Panc1 (cell line): ENCODE measurements around the gene CNKSR3. TPM values are rescaled to one million over a fixed set of nuclear protein-coding genes. Genes with fewer than 3 reads are reported as not detected.

Experiments used
- ATAC-seq: fragments of 200-7000 bp; cut with Tn5 transposase; 2 replicates; pipeline ENCODE4 v1.9.1; 2020; ENCODE audit warnings: mild to moderate bottlenecking, moderate library complexity
- BruUV-seq: library from RNA; stranded (reverse); fragments of 400-500 nt; replicated peaks from 2 replicates; lab custom pipeline; 2021; lab: Mats Ljungman, UMichigan
- CTCF ChIA-PET: fragments of 300-600 bp; sonication (Branson Sonifier 250); formaldehyde crosslinking; loops from one replicate; lab custom pipeline; 2022; ENCODE audit warnings: antibody characterized with exemption; lab: Charles Lee
- POLR2A ChIA-PET: fragments of 300-600 bp; sonication (Branson Sonifier 250); formaldehyde crosslinking; loops from one replicate; lab custom pipeline; 2022; ENCODE audit warnings: antibody characterized with exemption; lab: Charles Lee
- DNase-seq: peaks from one replicate; pipeline ENCODE4 v3.0.0-alpha.2; 2010; ENCODE audit warnings: low read depth, low spot score
- H3K27ac ChIP-seq: 2 replicates; pipeline ENCODE4 v1.5.1; 2011; ENCODE audit warnings: mild to moderate bottlenecking, low read length, inconsistent platforms
- H3K27me3 ChIP-seq: fragments of 200-500 bp; sonication (Bioruptor generic); 2 replicates; pipeline ENCODE4 v1.6.0; 2014; ENCODE audit warnings: low read length, inconsistent platforms; ENCODE audit not compliant: control insufficient read depth, insufficient read depth
- H3K36me3 ChIP-seq: fragments of 200-500 bp; sonication (Bioruptor generic); 2 replicates; pipeline ENCODE4 v1.5.1; 2014; ENCODE audit warnings: inconsistent platforms, mild to moderate bottlenecking, low read length, moderate library complexity; ENCODE audit not compliant: control insufficient read depth, insufficient read depth
- H3K4me1 ChIP-seq: 2 replicates; pipeline ENCODE4 v1.5.1; 2011; ENCODE audit warnings: inconsistent platforms, mild to moderate bottlenecking, low read length, moderate library complexity; ENCODE audit not compliant: control insufficient read depth, insufficient read depth
- H3K4me3 ChIP-seq, 2 experiments: 2 replicates each; pipeline ENCODE4 v1.5.1; 2011 to 2012; ENCODE audit warnings: low read depth in 2 of 2, low read length in 2 of 2, mild to moderate bottlenecking in 2 of 2, inconsistent platforms in 1 of 2, moderate library complexity in 1 of 2
- H3K9me3 ChIP-seq: fragments of 200-500 bp; sonication (Bioruptor generic); 2 replicates; pipeline ENCODE4 v1.5.1; 2014; ENCODE audit warnings: low read depth, mild to moderate bottlenecking, inconsistent platforms, low read length, moderate library complexity; ENCODE audit not compliant: control insufficient read depth, insufficient read depth
- POLR2AphosphoS5 ChIP-seq: IDR thresholded peaks from 2 replicates; pipeline ENCODE4 v1.6.1; 2012; ENCODE audit warnings: mild to moderate bottlenecking, low read depth, low read length, moderate library complexity
- SIN3A ChIP-seq: IDR thresholded peaks from 2 replicates; pipeline ENCODE4 v1.6.1; 2012; ENCODE audit warnings: low read depth, mild to moderate bottlenecking, low read length, moderate library complexity, borderline replicate concordance; ENCODE audit not compliant: insufficient read depth
- TCF7L2 ChIP-seq: IDR thresholded peaks from 2 replicates; pipeline ENCODE4 v1.6.1; 2011; ENCODE audit warnings: mild to moderate bottlenecking, low read depth, low read length, inconsistent platforms
- in situ Hi-C: cut with HindIII; loops from 2 replicates; pipeline ENCODE4 v1.10.0; 2016; ENCODE audit warnings: low sequenced_read_pairs, low pct_unique_long_range_greater_than_20kb
- intact Hi-C: fragments of 100-400 bp; cut with micrococcal nuclease; formaldehyde crosslinking; loops from one replicate; pipeline ENCODE4 v1.10.0; 2022; ENCODE audit not compliant: unreplicated experiment
- total RNA-seq: library from RNA; stranded (reverse); gene quantifications from one replicate; pipeline ENCODE4 v1.2.1, GENCODE V29; 2021; ENCODE audit not compliant: unreplicated experiment
- TF ChIP-seq, protein P1 (sequence below), 2 experiments: IDR thresholded peaks; 2 replicates each; pipeline ENCODE4 v1.6.1; 2011 to 2012; ENCODE audit warnings: low read depth in 2 of 2, control low read depth in 1 of 2, low read length in 1 of 2, mild to moderate bottlenecking in 1 of 2, moderate library complexity in 1 of 2; ENCODE audit not compliant: insufficient read depth in 1 of 2
- TF ChIP-seq, protein P2 (sequence below): fragments of 450-650 bp; IDR thresholded peaks from 2 replicates; pipeline ENCODE4 v1.5.1; 2017; ENCODE audit warnings: mild to moderate bottlenecking

CNKSR3 gene
- total RNA-seq, 1 experiment from 2014 or later, result 18.2 TPM

DNA sequence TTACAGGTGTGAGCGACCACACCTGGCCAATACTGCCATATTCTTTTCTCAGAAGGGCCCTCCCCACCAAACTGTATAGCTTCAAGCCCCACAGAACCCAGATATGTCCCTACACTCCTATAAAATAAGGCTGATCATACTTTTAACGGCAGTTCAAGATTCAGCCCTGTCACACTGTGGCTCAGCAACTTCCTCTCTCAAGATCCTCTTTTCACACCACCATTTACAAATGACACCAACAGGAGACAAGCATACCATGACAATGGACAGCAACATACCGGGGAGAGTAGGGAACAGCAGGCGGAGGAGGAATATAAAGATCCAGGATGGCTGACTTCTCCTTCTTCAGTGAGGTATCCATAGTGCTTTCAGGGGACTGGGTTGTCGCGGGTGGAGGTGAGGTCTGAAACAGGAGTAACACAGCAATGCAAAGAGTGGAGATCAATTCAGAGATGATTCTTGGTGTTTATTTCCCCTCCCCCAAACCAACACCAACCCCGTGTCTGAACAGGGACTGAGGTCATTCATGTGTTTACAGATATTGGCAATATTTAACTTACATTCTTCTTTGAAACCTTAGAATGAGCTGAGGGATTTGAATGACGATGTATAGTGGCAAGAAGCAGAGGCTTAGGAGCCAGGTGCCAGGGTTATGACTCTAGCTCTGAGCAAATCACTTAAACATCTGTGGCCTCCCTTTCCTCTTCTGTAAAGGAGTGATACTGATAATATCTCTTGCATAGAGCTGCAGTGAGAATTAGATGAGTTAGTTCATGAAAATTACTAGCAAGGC is 96.3 kb downstream of the CNKSR3 start:
- ChIA-PET CTCF (no interaction called here), POLR2A (interaction anchor here (0.6 kb wide), 1 partner anchor 58 kb away, joined by 10 read pairs; no protein-coding TSS in a partner anchor)
- no peak overlapping the region for H3K27ac ChIP-seq
- in situ Hi-C loops, result no loop called here
- BruUV-seq, result no TSS peak
- TF ChIP-seq SIN3A, result no peak
- no peak for TF ChIP-seq TCF7L2
- no peak for TF ChIP-seq POLR2AphosphoS5
- TF ChIP-seq, protein P1, sequence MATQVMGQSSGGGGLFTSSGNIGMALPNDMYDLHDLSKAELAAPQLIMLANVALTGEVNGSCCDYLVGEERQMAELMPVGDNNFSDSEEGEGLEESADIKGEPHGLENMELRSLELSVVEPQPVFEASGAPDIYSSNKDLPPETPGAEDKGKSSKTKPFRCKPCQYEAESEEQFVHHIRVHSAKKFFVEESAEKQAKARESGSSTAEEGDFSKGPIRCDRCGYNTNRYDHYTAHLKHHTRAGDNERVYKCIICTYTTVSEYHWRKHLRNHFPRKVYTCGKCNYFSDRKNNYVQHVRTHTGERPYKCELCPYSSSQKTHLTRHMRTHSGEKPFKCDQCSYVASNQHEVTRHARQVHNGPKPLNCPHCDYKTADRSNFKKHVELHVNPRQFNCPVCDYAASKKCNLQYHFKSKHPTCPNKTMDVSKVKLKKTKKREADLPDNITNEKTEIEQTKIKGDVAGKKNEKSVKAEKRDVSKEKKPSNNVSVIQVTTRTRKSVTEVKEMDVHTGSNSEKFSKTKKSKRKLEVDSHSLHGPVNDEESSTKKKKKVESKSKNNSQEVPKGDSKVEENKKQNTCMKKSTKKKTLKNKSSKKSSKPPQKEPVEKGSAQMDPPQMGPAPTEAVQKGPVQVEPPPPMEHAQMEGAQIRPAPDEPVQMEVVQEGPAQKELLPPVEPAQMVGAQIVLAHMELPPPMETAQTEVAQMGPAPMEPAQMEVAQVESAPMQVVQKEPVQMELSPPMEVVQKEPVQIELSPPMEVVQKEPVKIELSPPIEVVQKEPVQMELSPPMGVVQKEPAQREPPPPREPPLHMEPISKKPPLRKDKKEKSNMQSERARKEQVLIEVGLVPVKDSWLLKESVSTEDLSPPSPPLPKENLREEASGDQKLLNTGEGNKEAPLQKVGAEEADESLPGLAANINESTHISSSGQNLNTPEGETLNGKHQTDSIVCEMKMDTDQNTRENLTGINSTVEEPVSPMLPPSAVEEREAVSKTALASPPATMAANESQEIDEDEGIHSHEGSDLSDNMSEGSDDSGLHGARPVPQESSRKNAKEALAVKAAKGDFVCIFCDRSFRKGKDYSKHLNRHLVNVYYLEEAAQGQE (IDR thresholded peaks at IDR 0.05; ENCODE audit: insufficient read depth in 1 of 2, low read depth in 2 of 2, low read length in 1 of 2), result no peak
- TF ChIP-seq, protein P2, sequence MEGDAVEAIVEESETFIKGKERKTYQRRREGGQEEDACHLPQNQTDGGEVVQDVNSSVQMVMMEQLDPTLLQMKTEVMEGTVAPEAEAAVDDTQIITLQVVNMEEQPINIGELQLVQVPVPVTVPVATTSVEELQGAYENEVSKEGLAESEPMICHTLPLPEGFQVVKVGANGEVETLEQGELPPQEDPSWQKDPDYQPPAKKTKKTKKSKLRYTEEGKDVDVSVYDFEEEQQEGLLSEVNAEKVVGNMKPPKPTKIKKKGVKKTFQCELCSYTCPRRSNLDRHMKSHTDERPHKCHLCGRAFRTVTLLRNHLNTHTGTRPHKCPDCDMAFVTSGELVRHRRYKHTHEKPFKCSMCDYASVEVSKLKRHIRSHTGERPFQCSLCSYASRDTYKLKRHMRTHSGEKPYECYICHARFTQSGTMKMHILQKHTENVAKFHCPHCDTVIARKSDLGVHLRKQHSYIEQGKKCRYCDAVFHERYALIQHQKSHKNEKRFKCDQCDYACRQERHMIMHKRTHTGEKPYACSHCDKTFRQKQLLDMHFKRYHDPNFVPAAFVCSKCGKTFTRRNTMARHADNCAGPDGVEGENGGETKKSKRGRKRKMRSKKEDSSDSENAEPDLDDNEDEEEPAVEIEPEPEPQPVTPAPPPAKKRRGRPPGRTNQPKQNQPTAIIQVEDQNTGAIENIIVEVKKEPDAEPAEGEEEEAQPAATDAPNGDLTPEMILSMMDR, result no peak
- no peaks in the 10 kb centered on the region for H3K36me3 ChIP-seq
- intact Hi-C loops, result no loop called here
- peaks cover 9% of the 10 kb centered on the region for H3K4me1 ChIP-seq
- no peak overlapping the region for H3K4me3 ChIP-seq
- H3K27me3 ChIP-seq, result no peaks in the 10 kb centered on the region
- DNase-seq (no peak), ATAC-seq (no peak)
- H3K9me3 ChIP-seq, result no peaks in the 10 kb centered on the region

DNA sequence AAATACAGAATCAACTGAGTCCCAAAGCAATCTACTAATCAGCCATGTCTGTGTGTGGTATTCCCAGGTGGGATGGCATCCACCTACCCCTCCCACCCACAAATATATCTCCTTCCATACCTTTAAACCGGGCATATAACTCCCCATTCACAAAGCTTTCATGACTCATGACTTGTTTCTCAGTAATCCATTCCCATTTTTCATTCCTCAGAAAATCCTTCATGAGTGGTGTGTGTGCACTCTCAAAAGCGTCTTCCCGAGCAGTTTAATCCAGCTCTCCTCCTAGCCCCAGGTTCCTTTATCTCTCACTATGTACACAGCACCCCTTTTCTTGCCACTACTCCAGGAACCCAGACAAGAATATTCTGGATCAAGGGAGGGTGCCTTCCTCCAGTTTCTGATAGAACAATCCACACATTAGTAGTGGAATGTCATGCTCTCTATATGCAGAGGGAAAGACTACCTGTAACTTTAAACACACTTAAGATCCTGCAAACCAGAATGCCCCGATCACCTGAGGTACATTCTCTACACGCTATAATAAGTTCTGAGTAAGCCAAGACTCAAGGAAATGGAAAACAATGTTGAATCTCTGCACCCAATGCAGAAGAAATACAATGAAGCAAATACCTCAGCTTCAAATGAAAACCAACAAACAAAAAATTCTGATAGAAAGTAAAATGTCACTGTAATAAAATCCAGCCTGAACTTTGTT is 98.2 kb downstream of the CNKSR3 start:
- in situ Hi-C loops (no loop called here), intact Hi-C loops (no loop called here)
- TF ChIP-seq SIN3A, result no peak
- TF ChIP-seq TCF7L2, result no peak
- TF ChIP-seq, protein P2, result no peak
- TF ChIP-seq, protein P1 (IDR thresholded peaks at IDR 0.05; ENCODE audit: insufficient read depth in 1 of 2, low read depth in 2 of 2, low read length in 1 of 2), result no peak
- TF ChIP-seq POLR2AphosphoS5, result no peak
- ChIA-PET POLR2A (interaction anchor here (0.6 kb wide), 1 partner anchor 739 kb away, joined by 7 read pairs; no protein-coding TSS in a partner anchor), CTCF (interaction anchor here (0.6 kb wide), 1 partner anchor 50 kb away, joined by 3 read pairs; no protein-coding TSS in a partner anchor)
- DNase-seq (no peak), ATAC-seq (no peak)
- no peak overlapping the region for H3K27ac ChIP-seq
- peaks cover 9% of the 10 kb centered on the region for H3K4me1 ChIP-seq
- no peak overlapping the region for H3K4me3 ChIP-seq
- no peaks in the 10 kb centered on the region for H3K36me3 ChIP-seq
- no TSS peak for BruUV-seq
- no peaks in the 10 kb centered on the region for H3K27me3 ChIP-seq
- no peaks in the 10 kb centered on the region for H3K9me3 ChIP-seq
